ENCODE results near the gene RNPEPL1.

RNPEPL1 gene

GRCh38 chr2:240605867-240606743, 37.8 kb downstream of the RNPEPL1 start:
- peak; percentile 5 for DNase-seq

GRCh38 chr2:240611601-240612210, 43.4 kb downstream of the RNPEPL1 start:
- no peak for DNase-seq

GRCh38 chr2:240613781-240614180, 45.5 kb downstream of the RNPEPL1 start:
- DNase-seq: no peak

GRCh38 chr2:240614391-240614790, 46.1 kb downstream of the RNPEPL1 start:
- peak; percentile 3 for DNase-seq

- DNase-seq: no peak
Observed at GRCh38 chr2:240615396-240615795, 47.1 kb downstream of the RNPEPL1 start.

GRCh38 chr2:240615820-240616547, 47.7 kb downstream of the RNPEPL1 start:
- DNase-seq: peak; percentile 2

GRCh38 chr2:240616860-240617666, 48.8 kb downstream of the RNPEPL1 start:
- DNase-seq: peak; percentile 3

- DNase-seq: no peak
Observed at GRCh38 chr2:240618776-240619175, 50.5 kb downstream of the RNPEPL1 start.

GRCh38 chr2:240619506-240620148, 51.3 kb downstream of the RNPEPL1 start:
- peak; percentile 8 for DNase-seq

- peak; percentile 8 for DNase-seq
Observed at GRCh38 chr2:240620149-240620731, 52.0 kb downstream of the RNPEPL1 start.

GRCh38 chr2:240620859-240621258, 52.6 kb downstream of the RNPEPL1 start:
- DNase-seq: peak; percentile 6

GRCh38 chr2:240622060-240622411, 53.8 kb downstream of the RNPEPL1 start:
- peak; percentile 7 for DNase-seq

GRCh38 chr2:240622531-240623235, 54.4 kb downstream of the RNPEPL1 start:
- DNase-seq: peak; percentile 15

GRCh38 chr2:240623531-240624010, 55.3 kb downstream of the RNPEPL1 start:
- DNase-seq: peak; percentile 9

- DNase-seq: peak; percentile 8
Observed at GRCh38 chr2:240624011-240624949, 56.0 kb downstream of the RNPEPL1 start.

GRCh38 chr2:240624950-240625621, 56.8 kb downstream of the RNPEPL1 start, which contains the start of gene GPR35:
GPR35 (plus strand) TSS chr2:240625480; CDS start chr2:240629953, 4,473 bp downstream.
- DNase-seq: peak; percentile 55

- DNase-seq: peak; percentile 18
Observed at GRCh38 chr2:240626531-240627300, 58.4 kb downstream of the RNPEPL1 start.

All from activated naive CD4-positive, alpha-beta T cell treated with anti-CD3 and anti-CD28 coated beads, Interleukin-2, amount 50 U/mL, for 16 hours (primary cell).